Naive thymus-derived CD8-positive, alpha-beta T cell (primary cell): ENCODE measurements around the gene HSPA6. TPM values are rescaled to one million over a fixed set of nuclear protein-coding genes. Genes with fewer than 3 reads are reported as not detected.
A peak's percentile ranks its signal among the peaks of the same experiment; 100 is the strongest.
"Not testable (repeated sequence)": the region's sequence is repeated elsewhere in the genome, so short reads cannot be mapped to it uniquely, and the experiment has no call there.

Source experiments
- ATAC-seq, 2 donors: fragments of 150-1000 bp; cut with Tn5 transposase in 1 of 2; sonication (Bioruptor Pico), chemical (Tn5 transposase) in 1 of 2; 1 replicate in 1 of 2; 2 replicates in 1 of 2; pipeline ENCODE4 v1.10.0; 2021; ENCODE audit warnings: mild to moderate bottlenecking in 2 of 2, moderate library complexity in 2 of 2
- POLR2A ChIA-PET: fragments of 350-600 bp; sonication (Branson Sonifier 250); formaldehyde crosslinking; loops from one replicate; lab custom pipeline; 2021; ENCODE audit warnings: antibody characterized with exemption; lab: Charles Lee
- DNase-seq, 10 donors: peaks; one replicate each; pipeline versions ENCODE4 v3.0.0 to v3.0.0-alpha.2; 2020 to 2022
- H3K27ac Mint-ChIP-seq, 10 donors: one replicate each; pipeline ENCODE4 v1.8.0; 2020 to 2022; ENCODE audit warnings: mild to moderate bottlenecking in 10 of 10, mixed read lengths in 10 of 10, moderate library complexity in 4 of 10, inconsistent platforms in 1 of 10
- H3K27me3 Mint-ChIP-seq, 5 donors: one replicate each; pipeline ENCODE4 v1.8.0; 2021 to 2022; ENCODE audit warnings: mixed read lengths in 5 of 5
- H3K36me3 Mint-ChIP-seq, 3 donors: one replicate each; pipeline ENCODE4 v1.8.0; 2020 to 2022; ENCODE audit warnings: mixed read lengths in 3 of 3, mild to moderate bottlenecking in 2 of 3, inconsistent platforms in 1 of 3
- H3K4me1 Mint-ChIP-seq, 4 donors: one replicate each; pipeline ENCODE4 v1.8.0; 2021 to 2022; ENCODE audit warnings: mixed read lengths in 4 of 4
- H3K4me3 Mint-ChIP-seq, 10 donors: one replicate each; pipeline ENCODE4 v1.8.0; 2020 to 2022; ENCODE audit warnings: mild to moderate bottlenecking in 10 of 10, mixed read lengths in 10 of 10, moderate library complexity in 6 of 10, inconsistent platforms in 1 of 10
- H3K9me3 Mint-ChIP-seq, 9 donors: one replicate each; pipeline ENCODE4 v1.8.0; 2020 to 2022; ENCODE audit warnings: mixed read lengths in 9 of 9, mild to moderate bottlenecking in 3 of 9, inconsistent platforms in 1 of 9, moderate library complexity in 1 of 9
- polyA plus RNA-seq, 3 donors: library from polyadenylated mRNA; unstranded; fragments of 300-500 nt; fragmentation: Illumina TruSeq; gene quantifications; one replicate each; pipeline ENCODE4 v1.2.3, GENCODE V29; 2021
- total RNA-seq, 8 experiments: library from RNA in 2 of 8; stranded (reverse) in 2 of 8; gene quantifications; one replicate each; pipeline ENCODE4 v1.2.3 and lab custom pipeline; 2021 to 2026

Gene HSPA6
- total and polyA plus RNA-seq, 5 experiments from 2014 or later = 0.06 to 3.6 (median 3.1) TPM; not detected in 2

DNA sequence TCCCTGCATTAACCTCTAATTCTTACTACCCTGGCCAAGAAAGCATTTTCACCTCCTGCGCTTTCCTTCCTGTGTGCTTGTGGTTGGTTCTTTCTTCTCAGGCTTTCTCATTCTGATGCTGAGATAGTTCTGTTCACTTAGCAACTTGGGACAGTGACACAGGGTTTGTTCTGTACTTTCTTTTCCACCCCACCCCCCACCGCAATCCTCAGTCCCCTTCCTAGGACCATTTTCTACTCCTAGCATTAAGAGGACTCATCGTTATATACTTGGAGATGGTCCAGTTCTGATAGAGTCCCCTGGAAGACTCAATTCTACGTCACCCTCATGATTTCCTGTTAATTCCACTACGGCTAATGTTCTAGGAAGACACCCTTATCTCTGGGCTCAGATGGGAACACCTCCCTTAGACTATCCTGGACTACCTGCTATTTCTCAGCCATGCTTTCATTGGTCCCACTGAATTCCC, 17.8 kb downstream of the HSPA6 start:
- H3K4me1 Mint-ChIP-seq = peaks cover 31 to 58% (median 51%) of the 10 kb centered on the region in 4 donors
- H3K36me3 Mint-ChIP-seq, H3K27me3 Mint-ChIP-seq, POLR2A ChIA-PET, H3K9me3 Mint-ChIP-seq: not testable (repeated sequence)
- peak overlapping the region; percentile 12 to 74 (median 56) for H3K4me3 Mint-ChIP-seq
- peak overlapping the region; percentile 1 to 99 (median 62) for H3K27ac Mint-ChIP-seq
- peak in 6 of 10 donors; percentile 32 to 61 (median 40) for DNase-seq
- ATAC-seq = peak; percentile 55 to 75

DNA sequence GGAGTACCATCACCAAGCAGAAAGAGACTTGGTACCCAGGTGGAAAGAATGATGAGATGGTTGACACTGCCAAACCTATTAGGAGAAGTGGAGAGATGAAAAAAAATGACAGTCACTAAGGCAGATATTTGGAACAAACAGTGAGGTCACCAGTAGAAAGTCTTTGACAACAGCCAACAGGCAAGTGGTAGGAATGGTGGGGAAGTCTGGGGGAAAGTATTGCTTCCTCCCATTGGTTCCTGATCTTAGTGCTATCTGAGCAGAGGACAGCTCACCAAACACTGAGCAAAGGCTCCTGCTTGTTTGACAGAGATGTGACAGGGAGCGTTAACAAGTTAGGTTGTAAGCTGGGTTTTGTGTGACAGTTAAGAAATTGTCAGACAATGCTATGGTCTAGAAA, 18.8 kb downstream of the HSPA6 start:
- H3K36me3 Mint-ChIP-seq, H3K9me3 Mint-ChIP-seq, DNase-seq, H3K27me3 Mint-ChIP-seq, POLR2A ChIA-PET, ATAC-seq: not testable (repeated sequence)
- Mint-ChIP-seq H3K27ac (peak overlapping the region in 4 of 10 donors; percentile 34 to 71 (median 51)), H3K4me3 (peak overlapping the region in 2 of 10 donors; percentile 6 to 73), H3K4me1 (peaks cover 31 to 62% (median 50%) of the 10 kb centered on the region in 4 donors)

DNA sequence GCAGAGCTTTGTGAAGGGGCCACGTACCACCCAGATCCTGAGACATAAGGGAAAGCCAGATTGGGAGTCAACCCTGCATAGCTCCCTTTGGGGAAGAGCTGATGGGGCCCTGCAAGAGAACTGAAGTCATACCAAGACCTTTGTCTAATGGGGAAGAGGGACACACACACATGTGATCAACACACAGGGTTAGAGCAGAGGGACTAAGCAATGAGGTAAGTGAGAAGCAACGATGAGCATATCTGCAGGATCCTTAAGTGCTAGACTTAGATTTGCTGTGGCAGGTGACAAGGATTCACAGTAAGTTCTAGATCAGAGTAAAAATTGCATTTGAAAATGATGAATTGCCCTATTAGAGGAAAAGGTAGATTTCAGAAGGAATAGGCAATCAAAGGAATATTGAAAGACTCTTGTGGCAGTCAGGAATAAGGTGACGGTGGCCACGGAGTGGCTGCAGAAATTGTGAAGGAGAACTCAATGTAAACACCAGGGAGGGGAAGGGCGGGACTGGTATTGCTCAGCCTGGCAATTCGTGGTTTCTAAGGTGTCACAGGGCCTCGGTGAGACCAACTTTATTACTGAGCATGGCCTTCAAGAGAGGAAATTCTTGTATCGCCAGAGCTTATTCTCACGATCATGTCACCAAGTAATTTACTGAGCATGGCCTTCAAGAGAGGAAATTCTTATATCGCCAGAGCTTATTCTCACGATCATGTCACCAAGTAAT, 20.8 kb downstream of the HSPA6 start:
- DNase-seq, H3K36me3 Mint-ChIP-seq, POLR2A ChIA-PET, H3K9me3 Mint-ChIP-seq, H3K27me3 Mint-ChIP-seq, ATAC-seq: not testable (repeated sequence)
- Mint-ChIP-seq H3K4me3 (peak overlapping the region in 2 of 10 donors; percentile 48 to 57), H3K4me1 (peaks cover 27 to 56% (median 44%) of the 10 kb centered on the region in 4 donors), H3K27ac (peak overlapping the region in 7 of 10 donors; percentile 39 to 94 (median 63))

DNA sequence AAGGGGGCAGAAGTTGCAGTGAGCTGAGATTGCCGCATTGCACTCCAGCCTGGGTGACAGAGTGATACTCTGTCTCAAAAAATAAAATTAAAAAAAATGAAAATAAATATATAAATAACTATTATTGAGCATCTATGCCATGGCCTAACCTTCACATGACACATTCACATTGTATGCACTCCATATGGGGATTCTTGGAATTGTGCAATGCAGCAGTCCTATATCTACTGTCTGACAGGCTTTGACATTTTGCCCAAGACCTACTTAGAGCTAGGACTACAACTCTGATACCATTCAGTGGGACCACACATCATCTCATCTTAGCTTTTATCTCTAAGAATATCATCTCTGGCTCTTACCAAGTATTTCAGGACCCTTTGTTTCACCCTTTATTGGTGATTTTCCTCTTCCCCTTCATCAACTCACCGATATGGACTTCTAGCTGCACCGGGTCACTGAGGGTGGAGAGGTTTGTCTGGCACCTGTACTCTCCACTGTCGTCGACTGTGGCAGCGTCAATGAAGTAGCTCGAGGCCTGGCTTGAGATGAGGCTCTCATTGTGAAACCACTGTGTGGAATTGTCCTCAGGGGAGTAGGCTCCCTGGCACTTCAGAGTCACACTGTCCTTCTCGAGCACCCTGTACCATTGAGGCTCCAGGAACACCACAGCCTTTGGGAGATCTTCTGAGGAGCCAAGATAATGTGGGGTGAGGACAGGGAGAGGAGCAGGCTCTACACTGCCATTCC, 23.8 kb downstream of the HSPA6 start:
- H3K4me1 Mint-ChIP-seq = peaks cover 8 to 30% (median 16%) of the 10 kb centered on the region in 4 donors
- DNase-seq, H3K27me3 Mint-ChIP-seq, H3K9me3 Mint-ChIP-seq, POLR2A ChIA-PET, H3K36me3 Mint-ChIP-seq, ATAC-seq: not testable (repeated sequence)
- H3K27ac Mint-ChIP-seq = peak overlapping the region in 2 of 10 donors; percentile 8 to 58
- peak overlapping the region in 1 of 10 donors; percentile 50 for H3K4me3 Mint-ChIP-seq

DNA sequence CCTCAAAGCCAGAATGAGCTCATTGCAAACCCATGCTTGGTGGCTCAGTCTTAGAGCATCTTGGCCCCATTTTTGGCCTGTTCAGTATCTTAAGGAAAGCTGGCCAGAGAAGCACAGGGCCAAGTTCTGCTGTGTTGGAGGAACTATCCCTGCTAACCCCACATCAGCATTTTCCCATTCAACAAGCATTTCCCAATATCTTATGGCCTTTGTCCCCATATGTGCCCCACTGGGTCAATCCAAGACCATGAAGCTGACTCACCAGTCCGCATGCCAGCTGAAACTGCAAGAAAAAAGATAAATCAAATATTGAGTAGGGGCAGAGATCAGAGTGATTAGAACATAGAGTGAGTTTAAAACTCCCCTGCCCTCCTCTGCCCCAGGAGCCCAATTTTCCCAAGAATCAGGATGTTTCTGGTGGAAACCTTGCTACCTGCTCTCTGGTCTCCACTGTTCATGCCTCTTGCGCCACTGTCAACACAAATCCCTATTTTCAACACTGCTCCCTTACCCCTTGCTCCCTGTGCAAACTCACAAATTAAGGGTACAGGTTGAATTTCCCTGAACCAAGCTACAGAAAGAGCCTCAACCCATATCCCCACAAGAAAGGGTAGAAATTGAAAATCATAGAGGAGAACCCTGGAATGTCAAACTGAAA, 24.5 kb downstream of the HSPA6 start:
- H3K9me3 Mint-ChIP-seq, H3K36me3 Mint-ChIP-seq, H3K27me3 Mint-ChIP-seq, POLR2A ChIA-PET, ATAC-seq, DNase-seq: not testable (repeated sequence)
- Mint-ChIP-seq H3K27ac (peak overlapping the region in 1 of 10 donors; percentile 73), H3K4me1 (peaks cover 7 to 23% (median 12%) of the 10 kb centered on the region in 4 donors), H3K4me3 (peak overlapping the region in 1 of 10 donors; percentile 74)

DNA sequence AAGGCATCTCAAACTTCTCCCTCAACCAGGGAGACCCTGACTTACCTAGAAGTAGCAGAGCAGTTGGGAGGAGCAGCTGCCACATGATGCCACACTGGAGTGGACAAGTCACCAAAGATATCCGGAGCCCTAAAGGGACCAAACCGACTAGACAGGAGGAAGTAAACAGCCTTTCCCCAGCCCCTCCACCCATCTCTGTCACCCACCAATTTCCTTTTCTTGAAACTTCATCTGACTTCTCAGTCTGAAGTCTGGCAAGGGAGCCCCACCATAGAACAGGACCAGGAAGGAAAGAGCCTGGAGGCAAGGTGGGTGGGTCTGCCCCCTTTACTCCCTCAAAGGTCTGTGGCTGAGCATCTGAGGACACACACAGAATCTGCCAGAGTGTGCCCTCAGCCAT, 25.3 kb downstream of the HSPA6 start, which contains the start of gene FCGR3A:
Gene FCGR3A (minus strand): TSS at position 167 of the 400 bp plus-strand sequence. CDS start 82 bp downstream, at position 85.
- Mint-ChIP-seq H3K4me3 (peak within 1 kb of the TSS in 2 of 10 donors; percentile 48 to 74), H3K4me1 (peaks cover 8 to 21% (median 11%) of the 10 kb centered on the region in 4 donors), H3K36me3 (no peaks in the 10 kb centered on the region), H3K9me3 (peaks cover 0 to 2% (median 0%) of the 10 kb centered on the region in 9 donors), H3K27me3 (no peaks in the 10 kb centered on the region), H3K27ac (peak within 1 kb of the TSS in 3 of 10 donors; percentile 14 to 73 (median 29))
- POLR2A ChIA-PET = no interaction called here
- ATAC-seq (no peak), DNase-seq (no peak)

DNA sequence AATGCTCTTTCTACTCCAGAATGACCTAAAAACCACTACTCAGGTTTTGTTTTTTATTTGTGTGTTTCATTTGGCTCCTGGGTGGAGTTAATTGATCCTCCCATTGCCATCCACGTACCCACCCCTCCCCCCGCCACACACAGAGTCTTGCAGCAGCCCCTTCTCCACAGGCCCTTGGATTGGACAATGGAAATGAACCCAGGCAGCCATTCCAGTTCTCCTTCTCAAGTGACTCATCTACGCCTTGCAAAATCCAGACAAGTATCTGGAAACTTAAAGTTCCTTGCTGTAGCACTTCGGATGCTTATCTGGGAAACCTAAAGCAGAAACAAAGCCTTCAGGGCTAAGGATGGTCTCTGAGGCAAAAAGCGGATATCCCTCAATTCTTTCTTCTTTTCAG, 26.6 kb downstream of the HSPA6 start:
- H3K27ac Mint-ChIP-seq = peak overlapping the region in 3 of 10 donors; percentile 13 to 40 (median 24)
- not testable (repeated sequence) for H3K27me3 Mint-ChIP-seq, H3K4me3 Mint-ChIP-seq

DNA sequence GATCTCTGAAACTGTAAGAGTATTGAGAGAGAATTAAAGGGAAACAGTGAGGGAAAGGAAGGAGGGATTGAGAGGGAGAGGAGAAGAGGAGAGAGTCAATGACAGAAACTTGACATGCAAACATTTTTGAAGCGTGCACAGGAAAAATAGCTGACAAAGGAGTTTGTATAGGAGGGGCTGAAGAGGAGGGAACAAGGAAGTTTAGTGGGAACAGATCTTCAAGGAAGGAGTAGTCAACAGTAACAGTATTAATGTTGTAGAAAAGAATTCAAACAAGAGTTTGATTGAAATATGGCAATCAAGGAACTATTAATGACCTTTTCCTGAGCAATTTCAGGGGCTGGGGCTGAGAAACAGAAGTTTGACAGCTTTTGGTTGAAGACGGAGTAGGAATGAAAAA, 29.3 kb downstream of the HSPA6 start:
- H3K9me3 Mint-ChIP-seq, H3K36me3 Mint-ChIP-seq, H3K27me3 Mint-ChIP-seq, H3K27ac Mint-ChIP-seq, DNase-seq, H3K4me3 Mint-ChIP-seq, POLR2A ChIA-PET, ATAC-seq: not testable (repeated sequence)
- H3K4me1 Mint-ChIP-seq = peaks cover 6 to 18% (median 13%) of the 10 kb centered on the region in 4 donors

More for the DNA sequence above, 26.6 kb downstream of the HSPA6 start:
- H3K9me3 Mint-ChIP-seq, DNase-seq, ATAC-seq, POLR2A ChIA-PET, H3K36me3 Mint-ChIP-seq: not testable (repeated sequence)
- H3K4me1 Mint-ChIP-seq = peaks cover 6 to 21% (median 13%) of the 10 kb centered on the region in 4 donors

DNA sequence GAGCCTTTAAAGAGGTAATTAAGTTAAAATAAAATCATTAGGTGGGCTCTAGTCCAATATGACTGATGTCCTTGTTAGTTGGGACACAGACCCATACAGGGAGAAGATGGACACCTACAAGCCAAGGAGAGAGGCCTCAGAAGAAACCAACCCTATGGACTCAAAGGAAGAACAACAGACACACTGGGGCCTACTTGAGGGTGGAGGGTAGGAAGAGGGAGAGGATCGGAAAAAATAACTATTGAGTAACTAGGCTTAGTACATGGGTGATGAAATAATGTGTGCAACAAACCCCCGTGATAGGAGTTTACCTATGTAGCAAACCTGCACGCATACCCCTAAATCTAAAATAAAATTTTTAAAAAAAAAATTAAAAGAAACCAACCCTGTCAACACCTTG, 30.0 kb downstream of the HSPA6 start:
- DNase-seq, H3K9me3 Mint-ChIP-seq, H3K36me3 Mint-ChIP-seq, H3K27ac Mint-ChIP-seq, ATAC-seq, H3K27me3 Mint-ChIP-seq, POLR2A ChIA-PET: not testable (repeated sequence)
- Mint-ChIP-seq H3K4me3 (peak overlapping the region in 1 of 10 donors; percentile 45), H3K4me1 (peaks cover 6 to 19% (median 13%) of the 10 kb centered on the region in 4 donors)

DNA sequence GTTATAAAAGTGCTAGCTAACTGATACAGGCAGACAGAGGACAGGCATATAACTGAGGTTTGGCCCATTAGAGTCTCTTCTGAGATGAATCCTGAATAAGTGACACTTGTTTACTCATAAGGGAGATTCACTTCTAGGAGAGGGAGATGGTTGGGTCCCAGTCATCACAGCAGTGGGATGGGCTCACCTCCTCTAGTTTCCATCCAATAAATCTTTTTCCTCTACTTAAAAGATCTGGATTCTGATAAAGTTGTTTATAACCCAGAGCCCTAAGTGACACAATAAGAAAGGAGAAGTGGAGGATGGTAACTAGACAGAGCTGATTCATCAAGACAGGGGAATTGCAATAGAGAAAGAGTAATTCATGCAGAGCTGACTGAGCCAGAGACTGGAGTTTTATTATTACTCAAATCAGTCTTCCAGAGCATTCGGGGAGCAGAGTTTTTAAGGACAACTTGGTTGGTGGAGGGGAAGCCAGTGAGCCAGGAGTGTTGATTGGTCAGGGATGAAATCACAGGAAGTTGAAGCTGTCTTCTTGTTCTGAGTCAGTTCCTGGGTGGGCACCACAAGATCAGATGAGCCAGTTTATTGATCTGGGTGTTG, 30.6 kb downstream of the HSPA6 start:
- DNase-seq, H3K27me3 Mint-ChIP-seq, H3K36me3 Mint-ChIP-seq, H3K9me3 Mint-ChIP-seq, ATAC-seq, POLR2A ChIA-PET: not testable (repeated sequence)
- Mint-ChIP-seq H3K27ac (peak overlapping the region in 2 of 10 donors; percentile 43 to 52), H3K4me3 (peak overlapping the region in 4 of 10 donors; percentile 12 to 42 (median 19)), H3K4me1 (peaks cover 6 to 18% (median 11%) of the 10 kb centered on the region in 4 donors)

DNA sequence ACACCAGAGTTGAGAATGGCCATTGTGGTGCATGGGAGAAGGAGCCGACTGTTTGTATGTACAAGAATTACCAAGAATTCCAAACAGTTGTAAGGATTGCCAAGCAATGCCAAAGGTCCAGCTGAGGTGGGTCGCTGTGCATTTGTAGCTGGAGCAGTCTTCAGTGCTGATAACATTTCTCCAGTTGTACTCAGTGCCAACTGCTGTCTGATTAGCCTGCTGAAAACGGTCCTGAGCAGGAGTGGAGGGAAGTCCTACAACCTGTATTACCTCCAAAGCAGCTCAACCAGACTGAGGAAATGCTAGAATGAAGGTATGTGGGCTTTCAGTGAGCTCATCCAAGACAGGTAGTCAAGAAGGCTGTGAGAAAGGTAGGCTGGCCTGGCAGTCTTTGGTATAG, 31.8 kb downstream of the HSPA6 start:
- H3K4me3 Mint-ChIP-seq, DNase-seq, H3K36me3 Mint-ChIP-seq, H3K27me3 Mint-ChIP-seq, H3K9me3 Mint-ChIP-seq, H3K27ac Mint-ChIP-seq, ATAC-seq, POLR2A ChIA-PET: not testable (repeated sequence)
- peaks cover 6 to 20% (median 14%) of the 10 kb centered on the region in 4 donors for H3K4me1 Mint-ChIP-seq

DNA sequence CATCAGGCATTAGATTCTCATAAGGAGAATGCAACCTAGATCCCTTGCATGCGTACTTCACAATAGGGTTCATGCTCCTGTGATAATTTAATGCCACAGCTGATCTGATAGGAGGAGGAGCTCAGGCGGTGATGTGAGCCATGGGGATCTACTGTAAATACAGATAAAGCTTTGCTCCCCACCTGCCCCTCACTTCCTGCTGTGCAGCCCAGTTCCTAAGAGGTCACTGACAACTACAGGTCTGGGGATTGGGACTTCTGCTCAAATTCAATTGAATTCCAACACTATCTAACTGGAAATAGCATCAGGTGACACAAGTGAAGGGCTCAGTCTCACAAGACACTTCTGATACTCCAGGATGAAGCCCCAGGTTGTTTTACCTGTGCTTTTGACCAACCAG, 32.6 kb downstream of the HSPA6 start:
- POLR2A ChIA-PET, DNase-seq, H3K27me3 Mint-ChIP-seq, H3K27ac Mint-ChIP-seq, H3K9me3 Mint-ChIP-seq, ATAC-seq, H3K4me3 Mint-ChIP-seq, H3K36me3 Mint-ChIP-seq: not testable (repeated sequence)
- peaks cover 6 to 24% (median 16%) of the 10 kb centered on the region in 4 donors for H3K4me1 Mint-ChIP-seq
